Lung (tissue), 16 donors: Measurements from ENCODE around the gene DDR1. TPM values are rescaled to one million over a fixed set of nuclear protein-coding genes. Genes with fewer than 3 reads are reported as not detected.
A peak's percentile ranks its signal among the peaks of the same experiment; 100 is the strongest.

Source experiments
- ATAC-seq: fragments of 200-7000 bp; cut with Tn5 transposase; one replicate; pipeline ENCODE4 v1.9.1; 2020; ENCODE audit warnings: moderate number of reproducible peaks; ENCODE audit not compliant: insufficient read depth, low FRiP score
- DNase-seq, 3 donors: peaks; one replicate each; pipeline ENCODE4 v3.0.0-alpha.2; 2013 to 2017
- H3K27ac ChIP-seq, 2 donors: one replicate each; pipeline ENCODE4 v1.5.1; 2013; ENCODE audit warnings: mild to moderate bottlenecking in 2 of 2, moderate library complexity in 2 of 2, control low read depth in 1 of 2, inconsistent platforms in 1 of 2, low read depth in 1 of 2, low read length in 1 of 2
- H3K27me3 ChIP-seq, 3 donors: one replicate each; pipeline ENCODE4 v1.5.1; 2013; ENCODE audit warnings: low read length in 2 of 3; ENCODE audit not compliant: control insufficient read depth in 3 of 3, insufficient read depth in 3 of 3
- H3K36me3 ChIP-seq, 4 donors: one replicate each; pipeline ENCODE4 v1.5.1; 2013; ENCODE audit warnings: low read length in 4 of 4, mild to moderate bottlenecking in 1 of 4, moderate library complexity in 1 of 4; ENCODE audit not compliant: control insufficient read depth in 4 of 4, insufficient read depth in 4 of 4
- H3K4me1 ChIP-seq, 5 donors: one replicate each; pipeline ENCODE4 v1.5.1; 2013; ENCODE audit warnings: low read length in 5 of 5, mild to moderate bottlenecking in 2 of 5, moderate library complexity in 1 of 5; ENCODE audit not compliant: control insufficient read depth in 5 of 5, insufficient read depth in 5 of 5
- H3K4me3 ChIP-seq: one replicate; pipeline ENCODE4 v1.5.1; 2013; ENCODE audit warnings: mild to moderate bottlenecking, control low read depth, moderate library complexity
- H3K9ac ChIP-seq, 2 donors: one replicate each; pipeline ENCODE4 v1.5.1; 2013; ENCODE audit warnings: low read length in 2 of 2, control low read depth in 1 of 2; ENCODE audit not compliant: insufficient read depth in 1 of 2
- H3K9me3 ChIP-seq, 4 donors: one replicate each; pipeline ENCODE4 v1.5.1; 2013; ENCODE audit warnings: low read length in 3 of 4, mild to moderate bottlenecking in 1 of 4, moderate library complexity in 1 of 4; ENCODE audit not compliant: control insufficient read depth in 4 of 4, insufficient read depth in 3 of 4
- WGBS, 2 donors: extraction: QIAGEN DNeasy Blood & Tissue Kit; methylation state at CpG; one replicate each; pipeline ENCODE4 v1.1.7; 2013; 5-methylcytosine and 5-hydroxymethylcytosine counted together
- long read RNA-seq, 5 donors: transcript quantifications; one replicate each; lab custom pipeline, GENCODE V29; 2026
- polyA plus RNA-seq, 2 donors: library from polyadenylated mRNA; stranded (reverse); fragments of 200-250 nt; gene quantifications; one replicate each; pipeline ENCODE4 v1.2.1, GENCODE V29; 2013
- total RNA-seq, 2 donors: library from RNA; depleted of rRNA in 1 of 2; stranded (reverse); fragments of >200 nt in 1 of 2; gene quantifications; one replicate each; pipeline ENCODE4 v1.2.1, GENCODE V29; 2014 to 2021
- TF ChIP-seq, protein P1 (sequence below): IDR thresholded peaks from 2 replicates; pipeline ENCODE4 v1.5.1; 2012; ENCODE audit warnings: mild to moderate bottlenecking; ENCODE audit errors: control extremely low read depth, extremely low read depth
- donor health status: control.
- donor health status: control.
- donor health status: Bipolar disorder and iron deficiency.
- donor health status: healthy.
- donor health status: DM: yes; HTN: yes; CAD: no.

The DDR1 gene
- total RNA-seq (100 to 1,000 TPM; 124 to 134 TPM), polyA plus RNA-seq (10 to 100 TPM; 39.5 to 72.4 TPM)
- long read RNA-seq, donor 1, partial matches to known transcripts, result 5 of 11 reads
- long read RNA-seq, donor 1, other reads (novel, unspliced or antisense), result 0 of 11 reads
- long read RNA-seq, donor 2, partial matches to known transcripts, result 6 of 8 reads
- long read RNA-seq, donor 2, other reads (novel, unspliced or antisense), result 0 of 8 reads
- long read RNA-seq, donor 3, partial matches to known transcripts, result 19 of 20 reads
- long read RNA-seq, donor 3, other reads (novel, unspliced or antisense), result 0 of 20 reads
- long read RNA-seq, donor 4, result 0 reads
- long read RNA-seq, donor 5, partial matches to known transcripts, result 32 of 36 reads
- long read RNA-seq, donor 5, other reads (novel, unspliced or antisense), result 0 of 36 reads

DNA sequence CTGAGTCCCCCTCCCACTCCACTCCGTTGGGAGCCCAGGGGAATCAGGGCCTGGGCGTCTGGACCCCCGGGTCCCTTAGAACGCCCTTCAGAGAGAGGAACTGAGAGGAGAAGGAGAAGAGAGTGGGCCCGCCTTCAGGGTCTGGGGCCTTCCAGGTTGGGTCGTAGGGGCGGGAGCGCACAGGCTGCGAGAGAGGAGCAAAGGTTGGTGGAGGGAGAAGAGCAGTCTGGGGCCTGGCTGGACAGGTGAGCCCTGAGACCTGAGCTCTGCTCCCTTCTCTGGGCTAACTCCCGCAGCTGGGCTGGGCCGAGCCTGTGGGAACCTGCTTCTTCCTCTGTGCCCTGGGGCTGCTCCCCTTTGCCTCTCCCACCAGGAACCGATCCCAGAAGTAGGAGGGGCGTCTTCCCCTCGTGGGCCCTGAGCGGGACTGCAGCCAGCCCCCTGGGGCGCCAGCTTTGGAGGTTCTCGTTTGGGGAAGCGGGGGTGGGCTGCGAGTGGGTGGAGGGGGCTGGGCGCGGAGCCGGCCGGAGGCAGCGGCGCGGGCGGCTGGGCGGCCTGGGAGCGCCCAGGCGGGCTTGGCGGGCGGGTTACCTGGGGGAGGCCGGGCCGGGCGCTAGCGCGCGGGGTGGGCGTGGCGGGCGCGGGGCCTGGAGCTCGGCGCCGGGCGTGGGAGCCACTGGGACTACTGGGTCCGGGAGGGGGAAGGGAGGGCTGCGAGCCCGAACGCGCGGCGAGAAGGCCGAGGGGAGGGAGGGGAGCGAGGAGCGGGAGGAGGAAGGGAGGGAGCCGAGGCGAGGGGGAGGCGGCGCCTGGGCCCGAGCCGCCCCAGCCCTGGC lies at the start of gene DDR1:
TSS of gene DDR1 (plus strand) at position 835 of the 836 bp plus-strand sequence. CDS start 4,211 bp downstream, outside the sequence.
- 11 to 25% methylated on average over 13 to 62 of the region's 62 CpGs for WGBS, 2 donors
- TF ChIP-seq, protein P1, sequence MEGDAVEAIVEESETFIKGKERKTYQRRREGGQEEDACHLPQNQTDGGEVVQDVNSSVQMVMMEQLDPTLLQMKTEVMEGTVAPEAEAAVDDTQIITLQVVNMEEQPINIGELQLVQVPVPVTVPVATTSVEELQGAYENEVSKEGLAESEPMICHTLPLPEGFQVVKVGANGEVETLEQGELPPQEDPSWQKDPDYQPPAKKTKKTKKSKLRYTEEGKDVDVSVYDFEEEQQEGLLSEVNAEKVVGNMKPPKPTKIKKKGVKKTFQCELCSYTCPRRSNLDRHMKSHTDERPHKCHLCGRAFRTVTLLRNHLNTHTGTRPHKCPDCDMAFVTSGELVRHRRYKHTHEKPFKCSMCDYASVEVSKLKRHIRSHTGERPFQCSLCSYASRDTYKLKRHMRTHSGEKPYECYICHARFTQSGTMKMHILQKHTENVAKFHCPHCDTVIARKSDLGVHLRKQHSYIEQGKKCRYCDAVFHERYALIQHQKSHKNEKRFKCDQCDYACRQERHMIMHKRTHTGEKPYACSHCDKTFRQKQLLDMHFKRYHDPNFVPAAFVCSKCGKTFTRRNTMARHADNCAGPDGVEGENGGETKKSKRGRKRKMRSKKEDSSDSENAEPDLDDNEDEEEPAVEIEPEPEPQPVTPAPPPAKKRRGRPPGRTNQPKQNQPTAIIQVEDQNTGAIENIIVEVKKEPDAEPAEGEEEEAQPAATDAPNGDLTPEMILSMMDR, result no peak
- Histone ChIP-seq H3K9me3 (no peaks in the 10 kb centered on the region), H3K36me3 (peaks cover 0 to 1% (median 0%) of the 10 kb centered on the region in 4 donors), H3K4me3 (peak within 1 kb of the TSS; percentile 20), H3K27ac (peak within 1 kb of the TSS in 1 of 2 donors; percentile 88), H3K4me1 (peaks cover 3 to 79% (median 39%) of the 10 kb centered on the region in 5 donors), H3K27me3 (no peaks in the 10 kb centered on the region), H3K9ac (peak within 1 kb of the TSS; percentile 63 to 76)
- ATAC-seq (peak; percentile 64), DNase-seq (peak; percentile 86 to 94 (median 88))

DNA sequence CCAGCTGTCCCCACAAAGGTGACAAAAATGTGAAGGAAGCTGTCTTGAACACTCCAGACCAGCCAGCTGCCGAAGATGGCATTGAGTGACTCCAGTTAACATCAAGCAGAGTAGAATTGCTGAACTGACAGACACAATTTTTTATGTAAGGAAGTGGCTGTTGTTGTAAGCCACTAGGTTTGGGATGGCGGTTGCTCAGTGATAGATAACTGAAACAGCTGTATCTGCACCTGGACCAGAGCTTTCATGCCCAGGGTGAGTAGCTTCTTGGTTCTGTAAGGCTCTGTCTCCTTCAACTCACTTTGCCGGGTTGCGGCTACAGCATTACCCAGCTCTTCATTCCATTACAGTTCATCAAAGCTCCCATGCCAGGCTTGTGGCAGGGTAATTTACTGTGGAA lies 49.7 kb upstream of the DDR1 start:
- H3K36me3 ChIP-seq, result no peaks in the 10 kb centered on the region
- H3K9me3 ChIP-seq, result no peaks in the 10 kb centered on the region
- 44 to 67% methylated on average over 4 of the region's 4 CpGs for WGBS, 2 donors
- no peak overlapping the region for H3K9ac ChIP-seq
- TF ChIP-seq, protein P1, result no peak
- no peak overlapping the region for H3K27ac ChIP-seq
- DNase-seq (peak in 1 of 3 donors; percentile 8), ATAC-seq (no peak)
- no peaks in the 10 kb centered on the region for H3K27me3 ChIP-seq
- no peak overlapping the region for H3K4me3 ChIP-seq
- peaks cover 0 to 11% (median 4%) of the 10 kb centered on the region in 5 donors for H3K4me1 ChIP-seq

DNA sequence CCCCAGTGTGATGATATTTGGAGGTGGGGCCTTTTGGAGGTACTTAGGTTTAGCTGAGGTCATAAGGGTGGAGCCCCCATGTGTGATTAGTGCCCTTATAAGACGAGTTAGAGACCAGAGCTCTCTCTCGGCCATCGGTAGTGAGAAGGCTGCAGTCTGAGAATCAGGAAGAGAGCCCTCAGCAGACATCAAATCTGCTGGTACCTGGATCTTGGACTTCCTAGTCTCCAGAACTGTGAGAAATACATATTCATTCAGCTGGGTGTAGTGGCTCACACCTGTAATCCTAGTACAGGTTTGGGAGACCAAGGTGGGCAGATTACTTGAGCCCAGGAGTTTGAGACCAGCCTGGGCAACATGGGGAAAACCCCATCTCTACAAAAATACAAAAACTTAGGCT lies 48.7 kb upstream of the DDR1 start:
- DNase-seq (no peak), ATAC-seq (no peak)
- Histone ChIP-seq H3K27ac (no peak overlapping the region), H3K27me3 (no peaks in the 10 kb centered on the region), H3K9me3 (no peaks in the 10 kb centered on the region), H3K36me3 (no peaks in the 10 kb centered on the region), H3K4me1 (peaks cover 0 to 11% (median 3%) of the 10 kb centered on the region in 5 donors), H3K9ac (no peak overlapping the region), H3K4me3 (no peak overlapping the region)
- TF ChIP-seq, protein P1, result no peak
- 95 to 98% methylated on average over 3 of the region's 3 CpGs for WGBS, 2 donors
